Measurements from ENCODE around the gene ASTN2. TPM values are rescaled to one million over a fixed set of nuclear protein-coding genes. Genes with fewer than 3 reads are reported as not detected.

Gene ASTN2
- total and polyA plus RNA-seq, 9 of the 15 experiments (the other 6 are each of a cell fraction or from before 2014, with no cell fraction given) = 0.56 to 3.5 (median 1.9) TPM

GRCh38 chr9:116541402-116541801 is 873.5 kb downstream of the ASTN2 start (continued):
- TF ChIP-seq ZBTB33 (CRISPR knock-in tag; IDR thresholded peaks at IDR 0.05) (no peak), E2F4 (CRISPR knock-in tag; IDR thresholded peaks at IDR 0.05; ENCODE audit: low read depth) (no peak), ZNF707 (CRISPR knock-in tag; conservative IDR thresholded peaks at IDR 0.05) (no peak)

- no TSS peak for BruUV-seq (replicated peaks)
- Histone ChIP-seq H3K27me3 (ENCODE audit: control insufficient read depth in 2 of 2, insufficient read depth in 2 of 2, low read length in 2 of 2) (no peaks in the 10 kb centered on the region), H3K4me3 (no peak overlapping the region), H3K79me2 (ENCODE audit: control insufficient read depth, insufficient read depth, low read length) (no peaks in the 10 kb centered on the region), H3K9ac (ENCODE audit: insufficient read depth in 1 of 2, low read depth in 2 of 2, low read length in 2 of 2) (no peak overlapping the region), H3K36me3 (ENCODE audit: control insufficient read depth, insufficient read depth, low read length) (no peaks in the 10 kb centered on the region), H3K4me2 (ENCODE audit: insufficient read depth, low read length) (no peak overlapping the region), H3K9me3 (replicated peaks; ENCODE audit: control insufficient read depth, insufficient read depth, low read depth, low read length) (no peaks in the 10 kb centered on the region), H2AFZ (ENCODE audit: low read depth, low read length) (no peak overlapping the region), H3K4me1 (replicated peaks in 1 of 2; ENCODE audit: control insufficient read depth in 2 of 2, insufficient read depth in 2 of 2, low read length in 2 of 2) (no peaks in the 10 kb centered on the region), H3K27ac (ENCODE audit: extremely low read depth, low read depth, low read length) (no peak overlapping the region), H4K20me1 (replicated peaks; ENCODE audit: control insufficient read depth, insufficient read depth, low read length) (no peaks in the 10 kb centered on the region), H3K9me1 (ENCODE audit: control insufficient read depth, insufficient read depth, low read length) (no peaks in the 10 kb centered on the region)
- ATAC-seq (no peak), FAIRE-seq (no peak), DNase-seq (ENCODE audit: extremely low read depth in 1 of 4, low spot score in 3 of 4) (no peak)
- TF ChIP-seq L3MBTL2 (IDR thresholded peaks at IDR 0.05) (peak; percentile 41; the same call in 1 of the 2 replicates), ATF3 (IDR thresholded peaks at IDR 0.05) (peak; percentile 56; the same call in 1 of the 2 replicates), ATF3 (CRISPR knock-in tag; conservative IDR thresholded peaks at IDR 0.05) (no peak), ZNF696 (CRISPR knock-in tag; conservative IDR thresholded peaks at IDR 0.05) (no peak), ZNF197 (CRISPR knock-in tag; IDR thresholded peaks at IDR 0.05; ENCODE audit: low read depth) (no peak), FOSL1 (tag; conservative IDR thresholded peaks at IDR 0.05) (0 out of 2 replicates have a peak, but pooled peaks have one; percentile 23), IFI16 (CRISPR knock-in tag; IDR thresholded peaks at IDR 0.05) (no peak), TRIM24 (IDR thresholded peaks at IDR 0.05) (peak in 1 of 2 experiments; percentile 10; a peak in 1 of 4 replicates), CSDE1 (IDR thresholded peaks at IDR 0.05) (no peak), CEBPG (CRISPR knock-in tag; IDR thresholded peaks at IDR 0.05) (no peak), CEBPG (tag; conservative IDR thresholded peaks at IDR 0.05 in 1 of 2, IDR thresholded peaks at IDR 0.05 in 1 of 2) (peak; percentile 77 to 84)
- ChIA-PET CTCF (ENCODE audit: low intra/inter-chr PET ratio) (no interaction called here), POLR2A (no interaction called here)
- in situ Hi-C loops (cut with MboI) (no loop called here), intact Hi-C loops (cut with micrococcal nuclease) (no loop called here)
- 9% methylated on average over 6 of the region's 6 CpGs for WGBS (ENCODE audit: insufficient coverage, low coverage, missing lambda C conversion rate)
These were observed 875.3 kb downstream of the ASTN2 start for GRCh38 chr9:116539549-116539948.

Measured in K562 (cell line).